ENCODE results near the gene CACUL1.

- TF ChIP-seq CTCF (IDR thresholded peaks at IDR 0.05) = no peak
- TF ChIP-seq POLR2A (IDR thresholded peaks at IDR 0.05) = no peak
Observed at GRCh38 chr10:118629211-118629610, 125.6 kb downstream of the CACUL1 start.

Data from heart left ventricle (tissue), 13 donors.